AG20443 (cell line): ENCODE measurements around the gene FMNL2.

Experiments
- DNase-seq: peaks from one replicate; pipeline ENCODE4 v3.0.0; 2012; ENCODE audit warnings: low spot score, mixed read lengths

The FMNL2 gene

DNA sequence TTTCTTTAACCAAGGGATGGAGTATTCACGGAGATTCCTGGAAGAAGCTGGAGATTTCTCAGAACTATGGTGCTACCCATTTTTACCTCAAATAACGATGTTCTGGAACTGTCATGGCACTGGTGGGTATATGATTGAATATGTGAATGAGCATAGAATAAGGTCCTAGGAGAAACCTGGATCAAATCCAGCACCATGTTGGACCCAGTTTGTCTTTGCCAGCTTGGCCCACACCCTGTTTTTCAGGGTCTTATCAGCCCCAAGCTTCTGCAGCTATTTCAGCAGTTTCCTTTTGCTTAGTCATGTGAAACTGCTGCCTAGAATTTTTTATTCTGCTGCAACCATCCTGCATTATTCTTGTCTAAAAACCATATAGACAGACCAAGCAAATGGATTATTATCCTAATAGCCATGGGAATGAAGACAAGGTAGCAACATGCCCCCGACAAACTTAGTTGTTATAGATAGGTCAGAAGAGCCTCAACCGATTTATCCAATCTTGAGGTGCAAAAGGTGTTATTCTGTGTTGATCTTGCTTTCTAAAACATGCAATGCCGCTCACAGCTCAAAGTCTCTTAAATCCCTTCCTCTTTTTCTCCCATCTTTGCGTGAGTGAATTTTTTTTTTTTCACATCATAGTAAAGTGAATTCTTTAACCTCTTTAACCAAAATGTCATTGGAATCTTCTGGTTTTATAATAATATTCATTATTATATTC is 248.7 kb downstream of the FMNL2 start:
- no peak for DNase-seq

DNA sequence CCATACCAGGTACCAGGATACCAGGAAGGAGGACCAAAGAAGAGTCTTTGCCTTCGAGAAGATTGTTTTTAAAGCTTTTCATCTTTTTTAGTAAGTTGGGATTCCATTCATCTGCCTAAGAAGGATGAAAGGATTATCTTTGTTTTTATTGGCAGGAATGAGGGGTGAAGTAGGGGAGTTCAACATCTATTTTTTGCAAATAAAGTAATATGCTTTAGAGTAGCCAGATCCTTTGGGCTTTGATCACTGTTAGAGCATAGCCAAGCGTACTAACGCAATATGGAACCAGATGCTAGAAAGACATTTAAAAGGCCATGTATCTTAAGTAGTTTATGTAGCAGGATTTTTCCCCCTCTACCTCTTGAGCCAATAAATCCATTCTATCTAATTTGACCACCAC is 249.3 kb downstream of the FMNL2 start:
- no peak for DNase-seq

DNA sequence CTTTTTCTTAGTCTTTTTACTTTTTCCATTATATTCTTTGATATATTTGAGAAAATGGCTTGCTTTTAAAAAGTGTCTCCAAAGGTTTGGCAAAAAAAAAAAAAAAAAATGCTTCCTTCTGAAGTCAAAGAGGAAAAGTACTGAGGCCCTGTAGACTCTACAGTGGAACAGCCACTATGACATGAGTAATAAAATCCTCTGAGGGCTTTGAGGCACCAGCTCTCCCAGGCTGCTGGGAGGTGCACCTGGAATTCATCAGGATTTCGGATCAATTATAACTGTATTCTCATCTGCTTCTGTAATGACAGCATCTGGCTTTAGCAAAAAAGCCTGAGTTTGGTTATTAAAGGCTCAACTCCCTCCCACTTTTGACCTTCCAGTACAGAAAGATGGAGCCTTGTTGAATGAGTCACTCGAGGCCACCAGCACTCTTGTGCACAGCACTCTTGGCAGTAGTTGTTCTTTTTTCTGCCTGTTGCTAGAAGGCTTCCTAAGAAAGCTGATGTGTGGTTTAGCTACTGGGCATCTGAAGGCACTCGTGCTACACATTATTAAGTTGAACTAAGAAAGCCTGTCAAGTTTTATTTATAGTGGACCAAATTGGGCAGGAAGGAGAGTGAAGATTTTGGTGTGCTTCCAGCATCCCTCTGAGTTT is 251.0 kb downstream of the FMNL2 start:
- DNase-seq, result peak; percentile 86

DNA sequence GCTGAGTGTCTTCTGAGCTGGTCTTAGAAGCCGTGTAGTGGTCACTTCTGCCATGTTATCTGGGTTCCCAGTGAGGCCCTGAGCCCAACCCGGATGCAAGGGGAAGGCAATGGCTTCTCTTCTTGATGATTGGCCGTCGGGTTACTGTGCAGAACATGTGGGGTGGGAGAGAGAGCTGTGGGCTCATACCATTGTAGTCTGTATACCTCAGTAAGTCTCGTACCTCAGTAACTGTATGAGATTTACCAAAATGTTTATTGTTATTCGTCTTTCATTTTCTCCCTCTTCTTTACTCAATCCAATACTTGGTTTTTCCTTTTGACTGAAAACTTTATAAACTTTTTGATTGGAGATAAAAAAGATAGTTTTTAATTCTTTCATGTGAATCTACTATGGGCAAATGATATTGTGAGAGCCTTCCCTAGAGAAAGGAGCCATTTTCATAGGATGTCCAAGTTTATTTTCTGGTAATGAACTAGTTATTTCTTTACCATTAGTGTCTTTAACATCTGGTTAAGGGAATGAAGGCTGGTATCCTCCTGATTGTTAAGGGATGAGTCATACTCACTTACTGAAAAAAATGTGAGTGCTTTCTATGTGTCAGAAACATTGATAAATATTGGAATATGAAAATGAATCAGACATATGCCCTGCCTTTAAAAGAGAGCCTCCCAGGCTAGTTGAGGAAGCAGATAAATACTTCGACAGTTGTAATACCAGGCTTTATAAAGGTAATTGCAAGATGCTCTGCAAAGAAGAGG is 252.4 kb downstream of the FMNL2 start:
- DNase-seq, result no peak

DNA sequence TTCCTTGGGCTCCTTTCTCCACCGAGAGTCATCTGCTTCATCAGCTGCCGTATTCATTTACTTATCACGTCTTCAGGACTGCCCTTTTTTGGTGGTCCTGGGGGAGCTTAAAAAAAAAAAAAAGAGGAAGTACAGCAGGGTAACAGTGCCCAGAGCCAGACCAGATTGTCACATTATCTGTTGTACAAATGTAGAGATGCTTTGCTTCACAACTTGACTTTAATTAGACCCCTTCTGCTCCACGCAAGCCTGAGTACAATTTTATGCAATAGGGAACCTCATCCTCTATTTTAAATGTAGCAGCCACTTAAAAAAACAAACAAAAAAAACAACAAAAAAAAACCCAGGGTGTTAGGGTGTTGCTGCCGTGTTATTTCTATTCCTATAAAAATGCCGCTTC is 254.0 kb downstream of the FMNL2 start:
- DNase-seq, result no peak

DNA sequence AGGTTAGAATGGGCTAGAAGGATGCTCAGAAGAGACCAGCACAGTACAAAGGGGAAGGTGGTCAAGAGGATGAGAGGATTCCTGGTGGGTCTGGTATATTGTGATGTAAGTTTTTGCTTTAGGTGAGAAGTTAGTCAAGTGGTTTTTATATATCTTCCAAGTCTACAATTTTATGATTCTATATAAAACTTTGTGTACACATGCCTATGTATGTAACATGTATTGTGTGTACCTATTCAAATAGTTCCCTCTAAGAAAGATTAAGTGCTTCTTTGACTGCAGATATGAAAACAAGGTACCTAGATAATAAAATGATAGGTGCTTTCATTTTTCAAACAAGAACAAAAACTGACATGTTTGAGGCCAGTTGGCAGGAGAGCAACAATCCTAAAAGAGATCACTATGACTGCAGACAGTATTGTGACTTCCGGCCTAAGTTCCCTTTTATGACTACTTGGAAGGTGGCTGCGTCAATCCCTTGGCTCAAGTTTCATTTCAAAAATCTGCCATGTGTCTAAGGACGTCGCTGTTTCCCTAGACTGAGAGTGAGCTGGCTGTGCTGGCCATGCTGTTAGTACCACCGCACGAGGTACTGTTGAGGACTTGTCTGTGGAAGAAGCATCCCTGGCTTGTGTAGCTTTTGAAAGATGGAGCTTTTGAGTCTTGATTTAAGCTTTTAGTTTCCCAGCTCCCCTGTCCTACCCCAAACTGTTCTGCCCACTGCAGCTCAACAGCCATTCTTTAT is 259.2 kb downstream of the FMNL2 start:
- DNase-seq, result peak; percentile 32

DNA sequence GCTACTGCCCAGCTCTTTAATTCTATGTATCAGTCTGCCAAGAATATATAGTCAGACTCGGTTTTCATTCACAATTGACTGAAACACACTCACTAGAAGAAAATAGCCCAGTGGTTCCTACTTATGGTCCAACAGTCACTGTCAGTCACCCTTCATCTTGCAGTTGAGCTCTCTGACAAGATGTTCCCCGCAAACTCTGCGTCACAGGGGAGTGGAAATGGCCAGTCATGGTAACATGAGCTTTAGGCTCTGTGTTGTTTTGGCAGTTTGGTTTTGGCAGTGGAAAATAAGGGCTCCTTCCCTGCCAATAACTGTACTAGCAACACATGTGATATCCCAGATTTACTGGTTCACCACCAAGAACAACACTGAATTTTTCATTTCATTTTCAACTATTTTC is 259.8 kb downstream of the FMNL2 start:
- DNase-seq, result peak; percentile 39

DNA sequence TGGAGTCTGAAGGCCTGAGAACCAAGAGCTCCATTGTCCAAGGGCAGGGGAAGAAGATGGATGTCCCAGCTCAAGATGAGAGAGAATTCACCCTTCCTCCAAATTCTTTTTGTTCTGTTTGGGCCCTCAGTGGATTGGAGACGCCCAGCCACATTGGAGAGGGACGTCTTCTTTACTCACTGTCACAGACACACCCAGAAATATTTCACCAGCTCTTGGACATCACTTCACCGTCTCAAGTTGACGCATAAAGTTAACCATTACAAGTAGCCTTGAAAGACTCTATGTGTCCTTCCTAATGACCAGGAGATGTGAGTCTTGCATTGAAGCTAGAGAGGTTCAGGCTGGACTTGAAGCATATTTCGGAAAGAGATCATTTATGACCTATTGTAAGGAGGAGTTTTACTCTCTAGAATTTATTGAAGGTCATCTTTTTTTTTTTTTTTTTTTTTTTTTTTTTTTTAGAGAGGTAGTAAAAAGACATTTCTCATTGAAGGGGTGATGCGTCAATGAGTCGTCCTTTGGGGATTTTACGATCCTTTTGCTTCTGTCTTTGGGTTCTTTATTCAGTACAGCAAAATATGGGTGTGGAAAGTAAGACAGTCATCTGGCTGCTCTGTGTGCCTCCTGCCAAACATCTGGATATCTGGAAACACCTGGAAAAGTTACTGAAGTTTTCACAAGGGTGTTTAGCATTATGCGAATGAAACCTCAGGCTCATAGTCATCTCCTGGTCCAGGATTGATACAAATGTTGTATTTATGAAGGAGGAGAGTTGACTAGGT is 264.2 kb downstream of the FMNL2 start:
- no peak for DNase-seq

DNA sequence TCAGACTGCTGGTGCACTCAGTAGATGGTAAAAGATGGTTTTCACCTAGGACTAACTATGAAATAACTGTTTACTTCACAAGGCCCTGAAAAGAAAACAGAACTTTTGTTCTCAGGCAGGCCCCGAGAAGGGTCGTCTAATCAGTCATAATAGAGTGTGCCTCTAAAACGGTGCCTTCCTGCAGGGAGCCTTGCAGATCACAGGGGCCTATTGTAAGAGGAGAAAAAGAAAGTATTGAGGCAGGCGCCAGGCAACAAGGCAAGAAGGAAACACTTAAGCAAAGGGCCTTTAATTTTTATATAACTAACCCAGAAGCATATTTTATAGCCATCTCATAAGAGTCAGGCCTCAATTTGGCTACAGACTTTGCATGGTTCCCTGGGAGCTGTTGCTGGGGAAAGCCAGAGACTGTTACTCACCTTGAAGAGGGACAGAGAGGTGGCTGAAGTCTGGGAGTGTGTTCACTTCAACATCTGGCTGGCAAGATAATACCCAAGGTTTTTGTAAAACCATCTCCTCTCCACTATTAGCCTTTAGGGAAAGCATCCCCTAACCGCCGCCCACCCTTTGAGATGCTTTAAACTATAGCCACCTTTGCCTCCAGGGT is 265.2 kb downstream of the FMNL2 start:
- DNase-seq, result no peak

DNA sequence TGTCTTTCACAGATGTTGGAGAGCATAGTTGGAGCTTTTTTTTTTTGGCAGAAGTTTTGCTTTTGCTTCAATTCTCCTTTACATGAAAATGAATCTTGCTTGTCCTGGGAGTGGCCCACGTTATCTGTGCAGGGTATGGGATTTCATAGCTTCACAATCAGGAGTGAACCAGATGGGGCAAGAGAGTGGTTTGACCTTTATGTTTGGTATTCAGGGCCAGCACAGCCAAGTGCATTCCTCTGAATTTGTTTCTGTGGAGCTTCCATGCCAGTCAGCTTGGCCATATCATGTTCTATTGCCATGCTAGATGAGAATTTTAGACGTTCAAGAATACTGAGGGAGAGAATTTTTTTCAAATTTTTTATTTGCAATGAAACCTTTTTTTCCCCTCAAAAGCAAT is 265.7 kb downstream of the FMNL2 start:
- no peak for DNase-seq

DNA sequence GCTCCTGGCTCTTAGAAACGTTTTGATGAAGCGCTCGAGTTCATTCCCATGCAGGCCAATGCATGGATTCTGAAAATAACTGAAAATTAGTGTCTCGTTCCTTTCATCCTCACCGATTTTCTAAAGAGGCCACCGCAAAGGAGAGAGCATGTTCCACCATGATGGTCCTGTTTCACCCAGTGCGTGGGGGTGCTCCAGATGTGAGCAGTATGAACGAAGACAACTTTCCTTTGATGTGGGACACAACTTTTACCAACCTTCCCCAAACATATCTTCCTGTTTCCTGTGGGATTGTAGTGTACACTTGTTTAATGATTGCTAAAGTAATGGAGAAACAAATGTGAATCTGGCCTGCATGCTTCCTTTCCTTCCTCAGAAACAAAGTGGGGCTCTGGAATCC is 267.8 kb downstream of the FMNL2 start:
- no peak for DNase-seq

DNA sequence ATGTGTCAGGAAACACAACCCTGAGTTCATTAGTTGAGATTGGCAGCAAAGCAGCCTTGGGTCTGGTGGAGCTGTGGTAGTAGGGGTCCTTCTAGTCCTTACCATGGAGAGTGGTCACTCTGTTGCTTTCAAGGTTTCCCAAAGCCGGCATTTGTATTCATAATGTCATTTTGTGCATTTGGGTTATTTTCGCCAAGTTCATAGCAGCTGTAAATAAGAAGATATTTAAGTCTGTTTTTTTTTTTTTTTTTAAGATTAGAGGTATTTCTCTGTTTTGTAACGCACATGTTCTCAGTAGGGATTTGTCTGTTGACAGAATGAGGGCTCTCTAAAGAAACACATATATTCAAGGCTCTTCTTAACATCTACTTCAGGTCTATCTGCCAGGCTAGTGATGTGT is 268.2 kb downstream of the FMNL2 start:
- no peak for DNase-seq

DNA sequence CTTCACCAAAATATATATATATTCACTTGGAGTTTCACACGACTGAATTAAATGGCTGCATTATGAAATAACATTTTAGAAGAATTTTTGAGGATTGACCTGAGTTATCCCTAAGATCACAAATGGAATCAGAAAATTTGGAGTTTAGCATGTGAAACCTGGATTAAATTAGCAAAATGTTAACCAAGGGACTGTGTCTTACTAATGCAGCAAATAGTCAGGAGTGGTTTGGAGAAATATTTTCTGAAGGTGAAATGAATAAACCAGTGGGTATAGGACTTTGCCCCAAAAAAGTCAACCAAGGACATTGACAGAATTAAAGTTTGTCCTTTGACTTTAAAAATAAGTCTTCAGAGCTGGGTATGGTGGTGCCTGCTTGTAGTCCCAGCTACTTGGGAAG is 271.1 kb downstream of the FMNL2 start:
- peak; percentile 28 for DNase-seq

DNA sequence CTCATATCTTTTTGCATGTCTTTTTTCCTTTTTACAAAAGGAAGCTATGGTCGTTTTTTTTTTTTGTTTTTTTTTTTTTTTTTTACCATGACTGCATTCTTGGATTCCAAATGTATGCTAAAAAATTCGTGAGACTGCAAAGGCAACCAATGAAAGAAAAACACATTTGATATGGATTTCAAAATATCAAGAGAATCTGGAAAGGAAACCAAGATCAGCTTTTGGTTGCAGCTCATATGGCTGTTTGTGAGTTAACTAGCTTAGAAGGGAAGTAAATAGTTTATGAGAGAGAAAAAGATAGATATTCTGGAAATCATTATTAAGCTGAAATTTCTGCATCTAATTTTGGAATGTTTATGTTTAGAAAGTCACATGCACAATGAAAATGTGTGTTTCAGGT is 272.0 kb downstream of the FMNL2 start:
- DNase-seq, result no peak

DNA sequence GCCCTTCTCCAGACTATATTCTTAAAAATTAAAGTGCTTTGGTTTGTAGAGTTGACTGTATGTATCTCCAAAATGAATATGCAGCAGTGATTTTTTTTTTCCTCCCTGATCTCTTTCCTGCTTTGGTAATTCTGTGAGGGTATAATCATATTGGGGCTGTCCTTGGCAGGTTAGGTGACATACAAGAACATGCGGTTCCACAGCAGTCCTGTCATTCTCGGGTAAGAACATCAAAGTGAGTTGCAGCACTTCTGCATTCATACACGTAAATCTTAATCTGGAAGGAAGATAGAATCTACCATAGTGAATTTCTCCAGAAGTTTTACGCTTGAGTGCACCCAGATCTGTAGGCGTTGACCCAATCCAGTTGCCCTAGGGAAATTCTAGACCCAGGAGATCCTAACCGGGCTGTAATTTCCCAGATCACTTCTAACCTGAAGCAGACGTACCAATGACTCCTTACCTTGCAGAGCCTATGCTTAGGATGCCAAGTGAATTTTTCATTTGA is 272.9 kb downstream of the FMNL2 start:
- no peak for DNase-seq

DNA sequence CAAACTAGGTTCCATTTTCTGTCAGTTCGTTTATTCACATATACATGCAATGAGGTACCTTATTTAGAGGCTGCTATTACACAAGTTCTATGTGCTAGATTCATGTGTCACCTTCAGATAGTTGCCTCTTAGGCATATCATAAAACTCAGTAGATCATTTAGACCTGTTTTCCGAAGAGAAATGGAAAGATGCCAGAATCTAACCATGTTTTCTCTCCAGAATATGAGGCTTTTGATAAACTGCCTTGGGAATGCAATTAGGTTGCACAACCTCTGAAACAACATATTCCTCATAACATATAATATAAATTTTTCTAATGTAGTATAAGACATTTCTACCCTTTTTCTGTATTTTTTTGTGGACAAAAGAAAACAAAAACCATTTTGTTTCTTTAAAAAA is 274.2 kb downstream of the FMNL2 start:
- no peak for DNase-seq

DNA sequence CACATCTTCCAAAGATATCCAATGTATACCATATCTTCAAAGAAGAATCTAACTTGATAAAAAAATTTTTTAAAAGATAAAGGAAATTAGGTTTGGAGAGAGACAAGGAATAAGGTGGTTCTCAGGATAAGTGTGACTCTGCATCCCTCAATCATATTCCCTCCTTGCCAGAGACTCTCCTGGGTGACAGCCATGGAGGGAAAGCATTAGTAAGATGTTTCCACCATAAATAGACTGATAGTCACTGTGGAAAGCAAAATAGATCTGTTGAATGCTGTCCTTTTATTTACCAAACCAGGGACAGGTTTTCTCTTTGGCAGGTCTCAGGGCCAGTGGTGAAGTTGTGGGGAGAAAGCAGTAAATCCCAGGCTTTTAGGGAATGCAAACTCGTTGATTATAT is 274.7 kb downstream of the FMNL2 start:
- DNase-seq, result no peak

DNA sequence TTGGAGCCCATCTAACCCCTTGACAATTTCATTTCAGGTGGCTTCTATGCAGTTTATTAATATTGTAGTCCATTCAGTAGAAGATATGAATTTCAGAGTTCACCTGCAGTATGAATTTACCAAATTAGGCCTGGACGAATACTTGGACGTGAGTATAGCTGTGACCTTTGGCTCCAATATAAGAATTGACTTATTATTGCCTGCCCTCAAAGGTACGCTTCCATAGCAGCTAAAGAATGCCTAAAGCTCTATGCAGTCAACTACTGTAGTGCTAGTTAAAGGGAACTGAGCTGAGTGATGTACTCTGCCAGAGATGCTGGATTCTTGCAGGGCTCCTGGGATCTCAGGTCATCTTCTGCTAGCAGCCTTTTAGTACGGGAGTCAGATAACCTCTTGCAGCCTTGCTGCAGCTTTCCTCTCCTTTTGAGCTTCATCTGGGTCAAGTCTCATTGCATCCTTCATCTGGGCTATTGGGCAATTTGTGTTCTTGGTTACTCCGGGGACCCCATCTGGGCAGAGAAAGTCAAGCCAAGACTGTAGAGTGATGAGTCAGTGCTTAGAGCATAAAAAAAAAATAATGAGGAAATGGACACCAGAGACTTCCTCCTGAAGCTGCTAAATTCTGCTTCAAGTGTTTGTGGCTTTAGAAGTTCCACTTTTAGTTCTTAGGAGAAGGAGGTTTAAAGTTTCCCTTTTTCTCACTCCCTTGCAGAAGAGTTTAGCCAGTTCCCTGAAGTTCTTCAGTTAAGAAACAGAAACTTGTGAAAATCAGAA is 276.7 kb downstream of the FMNL2 start:
- peak; percentile 70 for DNase-seq

DNA sequence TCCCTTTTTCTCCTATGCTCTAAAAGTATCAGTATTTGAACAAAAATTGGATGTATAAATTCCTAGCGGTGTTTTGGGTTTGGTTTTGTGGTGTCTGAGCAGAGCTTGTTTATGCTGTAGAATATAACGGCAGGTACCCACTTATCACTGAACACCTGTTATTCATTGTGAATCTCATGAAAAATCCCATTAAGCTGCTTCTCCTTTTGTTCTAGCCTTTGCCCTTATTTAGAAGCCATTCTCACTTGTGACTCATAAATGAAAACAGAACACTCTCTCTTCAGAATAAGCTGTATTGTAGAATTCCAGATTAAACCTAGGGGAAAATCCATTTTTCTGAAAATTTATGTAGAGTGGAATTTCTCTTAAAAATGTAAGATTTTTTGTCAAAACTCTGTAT is 278.3 kb downstream of the FMNL2 start:
- peak; percentile 21 for DNase-seq

DNA sequence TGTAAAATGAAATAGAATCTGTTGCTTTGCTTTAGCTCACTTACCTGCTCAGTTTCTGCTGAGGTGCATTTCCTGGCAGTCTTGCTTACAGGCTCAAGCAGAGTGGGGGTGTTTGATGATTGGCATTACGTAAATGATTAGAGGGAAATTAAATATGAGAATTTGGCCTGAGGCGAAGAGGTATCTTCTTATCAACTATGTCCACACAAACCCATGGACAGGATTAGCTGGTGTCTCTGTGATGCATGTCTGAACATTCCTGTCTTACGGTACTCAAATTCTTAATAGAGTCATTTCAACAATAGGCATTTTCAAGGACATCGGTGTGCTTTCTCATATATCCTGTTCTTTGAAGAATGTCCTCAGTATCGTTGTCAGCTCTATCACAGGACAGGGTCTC is 280.2 kb downstream of the FMNL2 start:
- DNase-seq, result no peak
